HG03342 (cell line): ENCODE data around the gene HSPB7.
"Not testable (repeated sequence)": the region's sequence is repeated elsewhere in the genome, so short reads cannot be mapped to it uniquely, and the experiment has no call there.

Source experiments
- ATAC-seq: cut with Tn5 transposase; IDR thresholded peaks from one replicate; pipeline ENCODE4 v1.9.1; 2021; ENCODE audit warnings: mild to moderate bottlenecking, moderate library complexity; ENCODE audit not compliant: unreplicated experiment

The HSPB7 gene

DNA sequence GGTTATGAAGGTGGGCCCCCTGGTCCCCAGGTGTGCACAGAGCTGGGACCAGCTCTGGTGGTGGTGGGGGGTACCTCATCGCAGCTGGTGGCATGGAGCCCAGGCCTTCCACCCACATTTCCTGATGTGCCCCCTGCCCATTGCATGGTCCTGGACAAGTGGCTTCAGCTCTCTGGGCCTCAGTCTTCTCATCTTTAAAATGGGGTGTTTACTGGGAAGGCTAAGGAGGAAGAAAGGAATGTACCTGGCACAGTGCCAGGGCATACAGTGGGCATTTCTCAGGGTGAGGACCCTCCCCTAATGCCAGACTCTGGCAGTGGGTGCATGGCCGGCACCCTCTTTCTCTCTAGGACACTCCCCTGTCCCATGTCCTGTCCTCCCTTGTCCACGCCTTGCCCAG lies 33.2 kb upstream of the HSPB7 start:
- no peak for ATAC-seq

GRCh38 chr1:16050328-16050727 lies 32.5 kb upstream of the HSPB7 start:
- no peak for ATAC-seq

DNA sequence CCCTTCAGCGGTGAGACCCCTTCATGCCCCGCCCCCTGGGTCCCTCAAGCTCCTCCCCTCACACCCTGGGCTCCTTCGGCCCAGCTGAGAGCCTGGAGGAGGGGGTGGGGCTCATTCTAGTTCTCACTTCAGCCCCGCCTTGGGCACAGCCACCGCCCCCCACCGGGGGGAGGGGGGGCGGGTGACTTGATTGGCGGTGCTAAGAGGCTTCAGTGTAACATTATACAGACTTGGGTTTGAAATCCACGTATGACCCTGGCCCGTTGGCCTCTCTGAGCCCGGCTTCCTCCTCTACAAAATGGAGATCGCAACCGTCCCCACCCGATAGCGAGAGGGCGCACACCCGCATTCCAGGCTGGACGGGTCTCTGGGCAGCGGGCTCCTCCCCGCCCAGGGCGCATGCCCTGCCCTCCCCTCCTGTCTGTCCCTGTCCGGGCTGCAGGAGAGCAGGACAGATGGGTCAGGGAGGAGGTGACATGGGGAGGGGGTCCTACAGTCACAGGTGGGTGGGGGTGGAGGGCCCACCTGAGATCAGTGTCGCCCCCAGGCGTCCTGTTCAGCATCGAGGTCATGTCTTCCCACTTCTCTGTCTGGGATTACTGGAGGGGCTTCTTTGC lies 30.8 kb upstream of the HSPB7 start:
- no peak for ATAC-seq

- no peak for ATAC-seq
Measured at GRCh38 chr1:16047791-16048475, 30.1 kb upstream of the HSPB7 start.

DNA sequence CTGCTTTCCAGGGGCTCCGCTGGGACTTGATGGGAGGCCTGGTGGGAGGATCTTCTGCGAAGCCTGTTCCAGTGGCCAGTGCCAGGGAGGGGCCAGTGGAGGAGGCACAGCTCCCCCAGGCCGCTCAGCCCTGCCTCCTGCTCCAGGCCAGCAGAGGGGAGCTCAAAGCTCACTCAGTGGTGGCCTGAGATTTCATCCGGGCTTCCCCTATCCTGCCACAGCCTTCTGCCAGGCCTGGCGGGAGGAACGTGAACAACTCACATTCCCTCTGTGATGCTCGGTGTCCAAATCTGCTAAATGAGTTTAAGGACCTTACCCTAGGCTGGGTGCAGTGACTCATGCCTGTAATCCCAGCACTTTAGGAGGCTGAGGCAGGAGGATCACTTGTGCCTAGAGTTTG lies 29.0 kb upstream of the HSPB7 start:
- no peak for ATAC-seq

DNA sequence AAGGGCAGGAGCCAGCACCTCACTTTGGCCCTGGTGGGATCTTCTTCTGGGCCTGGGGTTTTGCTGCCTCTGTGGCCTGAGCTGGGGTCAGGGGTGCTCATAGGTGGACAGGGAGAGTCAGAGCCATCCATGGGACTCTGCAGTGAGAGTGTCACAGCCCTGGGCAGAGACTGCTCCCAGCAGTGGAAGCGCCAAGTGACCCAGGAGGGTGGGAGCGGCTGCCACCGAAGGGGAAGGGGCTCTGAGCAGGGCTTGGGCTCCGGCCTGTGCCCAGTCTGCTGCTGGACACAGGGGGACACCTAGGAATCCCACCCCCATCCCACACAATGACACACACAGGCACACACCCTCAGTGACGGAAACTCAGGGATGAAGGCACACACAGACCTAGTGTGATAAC lies 26.1 kb upstream of the HSPB7 start:
- ATAC-seq, result no peak

GRCh38 chr1:16043521-16043920 lies 25.7 kb upstream of the HSPB7 start, which contains the start of gene CLCNKB:
Gene CLCNKB, plus strand, starts transcription at chr1:16043782. Its CDS starts 711 bp downstream, at chr1:16044493.
- no peak for ATAC-seq

- ATAC-seq, result not testable (repeated sequence)
Measured at GRCh38 chr1:16042654-16043053, 24.8 kb upstream of the HSPB7 start.

DNA sequence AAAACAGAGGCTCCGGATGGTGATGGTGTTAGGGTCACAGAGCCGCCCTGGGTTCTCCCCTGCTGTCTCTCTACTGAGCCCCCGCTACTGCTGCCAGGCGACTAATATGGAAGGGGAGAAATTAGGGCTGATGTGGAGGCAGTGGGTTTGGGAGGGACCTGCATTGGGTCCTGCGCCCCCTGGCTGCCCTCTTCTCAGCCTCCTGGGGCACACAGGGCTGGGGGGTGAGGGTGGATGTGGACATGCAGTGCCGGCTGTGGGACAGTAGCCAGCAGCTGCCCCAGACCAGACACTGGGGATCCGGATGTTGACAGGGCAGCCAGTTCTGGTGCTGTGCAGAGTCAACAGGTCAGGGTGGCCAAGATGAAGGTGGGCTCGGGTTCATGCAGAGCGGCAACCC lies 24.3 kb upstream of the HSPB7 start:
- ATAC-seq, result no peak

- no peak for ATAC-seq
Measured at GRCh38 chr1:16041200-16041599, 23.4 kb upstream of the HSPB7 start.

DNA sequence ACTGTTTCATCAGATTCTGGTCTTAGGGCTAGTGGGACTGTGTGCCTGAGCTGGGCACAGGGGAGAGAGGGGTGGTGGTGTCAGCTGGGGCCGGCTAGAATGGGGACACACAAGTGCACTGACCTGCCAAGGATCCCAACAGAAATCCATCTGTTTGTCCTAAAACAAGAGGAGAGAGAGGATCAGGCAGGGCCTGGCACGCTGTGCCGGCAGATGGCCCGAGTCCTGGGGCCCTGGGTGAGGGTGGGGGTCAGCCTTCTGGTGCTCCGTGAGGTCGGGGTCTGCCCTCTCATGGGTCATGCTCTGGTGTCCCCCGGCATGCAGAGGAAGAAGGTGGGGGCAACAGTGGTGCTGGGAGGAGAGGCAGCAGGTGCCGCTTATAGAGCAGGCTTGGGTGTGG lies 22.0 kb upstream of the HSPB7 start:
- not testable (repeated sequence) for ATAC-seq

- no peak for ATAC-seq
Measured at GRCh38 chr1:16038620-16038912, 20.7 kb upstream of the HSPB7 start.

GRCh38 chr1:16036461-16036860 lies 18.6 kb upstream of the HSPB7 start:
- ATAC-seq, result not testable (repeated sequence)

DNA sequence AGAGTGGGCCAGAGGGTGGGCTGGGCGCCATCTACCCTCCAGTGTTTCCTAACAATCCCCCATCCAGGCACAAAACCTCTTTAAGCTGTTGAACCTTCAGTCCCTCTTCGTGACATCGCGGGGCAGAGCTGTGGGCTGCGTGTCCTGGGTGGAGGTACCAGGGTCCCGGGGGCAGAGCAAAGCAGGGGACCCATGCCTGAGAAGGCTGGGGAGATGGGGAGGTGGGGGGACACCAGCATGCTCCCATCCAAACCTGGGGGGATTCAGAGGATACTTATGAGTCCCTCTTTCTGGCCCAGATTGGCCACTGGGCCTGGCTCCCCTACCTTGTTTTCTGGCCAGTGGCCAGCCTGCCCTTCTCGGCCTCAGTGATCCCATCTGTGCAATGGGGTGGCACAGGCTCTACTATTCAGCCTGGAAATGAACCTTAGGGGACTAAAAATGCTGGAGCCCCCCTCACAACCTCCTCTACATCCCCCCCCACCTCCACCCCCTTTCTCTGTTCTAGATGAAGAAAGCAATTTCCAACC lies 15.3 kb upstream of the HSPB7 start:
- ATAC-seq, result not testable (repeated sequence)

DNA sequence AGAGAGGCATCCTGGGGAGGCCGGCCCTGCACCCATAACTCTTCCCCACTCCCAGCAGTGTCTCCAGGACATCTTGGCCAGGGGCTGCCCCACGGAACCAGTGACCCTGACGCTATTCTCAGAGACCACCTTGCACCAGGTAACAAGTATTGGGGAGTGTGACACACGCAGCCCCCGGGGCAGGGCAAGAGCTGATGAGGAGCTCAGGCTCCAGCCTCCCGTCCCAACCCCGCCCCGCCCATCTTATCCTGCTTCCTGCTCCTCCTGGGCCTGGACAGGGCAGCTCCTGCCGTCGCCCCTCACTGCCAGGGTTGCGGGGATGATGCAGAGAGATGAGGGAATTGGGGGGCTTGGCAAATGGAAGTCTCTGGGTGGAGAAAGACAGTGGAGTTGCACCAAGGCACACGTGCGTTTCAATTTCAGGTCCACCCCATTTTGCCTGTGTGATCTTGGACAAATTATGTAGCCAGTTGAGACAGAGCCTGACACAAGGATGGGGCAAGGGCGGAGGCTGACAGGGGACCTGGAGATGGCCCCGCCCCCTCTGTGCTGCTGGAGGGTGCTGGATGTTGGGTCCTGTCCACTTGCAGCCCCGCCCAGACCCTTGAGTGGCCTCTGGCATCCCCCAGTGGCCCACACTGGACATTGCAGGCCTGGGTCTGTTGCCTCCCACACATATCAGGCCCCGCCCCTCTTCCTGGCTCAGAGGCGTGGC lies 14.7 kb upstream of the HSPB7 start:
- ATAC-seq, result no peak

DNA sequence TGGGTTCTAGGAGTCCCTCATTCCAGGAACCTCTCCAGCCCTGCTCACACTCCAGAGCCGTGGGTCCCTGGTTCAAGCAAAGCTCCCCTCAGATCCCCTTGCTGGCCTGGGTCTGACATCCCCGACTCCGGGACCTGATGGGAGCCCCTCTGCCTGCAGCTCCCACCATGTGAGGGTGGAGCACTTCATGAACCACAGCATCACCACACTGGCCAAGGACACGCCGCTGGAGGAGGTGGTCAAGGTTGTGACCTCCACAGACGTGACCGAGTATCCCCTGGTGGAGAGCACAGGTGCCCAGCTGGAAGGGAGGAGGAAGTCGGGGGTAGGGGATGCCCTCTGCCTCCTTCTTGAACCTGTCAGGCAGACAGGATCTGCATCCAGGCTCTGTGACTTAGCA lies 13.7 kb upstream of the HSPB7 start:
- no peak for ATAC-seq

GRCh38 chr1:16029288-16029687 lies 11.4 kb upstream of the HSPB7 start:
- ATAC-seq, result no peak

- not testable (repeated sequence) for ATAC-seq
Measured at GRCh38 chr1:16029003-16029268, 11.1 kb upstream of the HSPB7 start.

GRCh38 chr1:16028237-16029002 lies 10.6 kb upstream of the HSPB7 start:
- no peak for ATAC-seq

DNA sequence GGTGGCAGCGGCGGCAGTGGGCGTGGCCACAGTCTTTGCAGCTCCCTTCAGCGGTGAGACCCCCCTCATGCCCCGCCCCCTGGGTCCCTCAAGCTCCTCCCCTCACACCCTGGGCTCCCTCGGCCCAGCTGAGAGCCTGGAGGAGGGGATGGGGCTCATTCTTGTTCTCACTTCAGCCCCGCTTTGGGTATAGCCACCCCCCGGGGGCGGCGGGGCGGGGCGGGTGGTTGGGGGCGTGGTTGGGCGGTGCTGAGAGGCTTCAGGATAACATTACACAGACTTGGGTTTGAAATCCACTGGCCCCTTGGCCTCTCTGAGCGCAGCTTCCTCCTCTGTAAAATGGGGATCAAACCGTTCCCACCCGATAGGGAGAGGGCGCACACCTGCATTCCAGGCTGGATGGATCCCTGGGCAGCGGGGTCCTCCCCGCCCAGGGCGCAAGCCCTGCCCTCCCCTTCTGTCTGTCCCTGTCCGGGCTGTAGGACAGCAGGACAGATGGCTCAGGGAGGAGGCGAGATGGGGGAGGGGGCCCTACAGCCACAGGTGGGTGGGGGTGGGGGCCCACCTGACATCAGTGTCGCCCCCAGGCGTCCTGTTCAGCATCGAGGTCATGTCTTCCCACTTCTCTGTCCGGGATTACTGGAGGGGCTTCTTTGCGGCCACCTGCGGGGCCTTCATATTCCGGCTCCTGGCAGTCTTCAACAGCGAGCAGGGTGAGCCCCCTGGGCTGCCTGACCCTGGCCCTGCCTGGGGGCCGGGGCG lies 9.1 kb upstream of the HSPB7 start:
- ATAC-seq, result no peak

- not testable (repeated sequence) for ATAC-seq
Measured at GRCh38 chr1:16026302-16026701, 8.5 kb upstream of the HSPB7 start.
